PC-9 (cell line): Measurements from ENCODE around the gene FKBP1B.

Source experiments
- EZH2 ChIP-seq: fragments of 200-600 bp; sonication (generic); IDR thresholded peaks from 2 replicates; pipeline ENCODE4 v1.8.0; 2017; ENCODE audit warnings: antibody characterized with exemption, low read depth
- TF ChIP-seq, protein P1 (sequence below): fragments of 200-600 bp; sonication (generic); conservative IDR thresholded peaks from 2 replicates; pipeline ENCODE4 v1.6.1; 2017; ENCODE audit warnings: mixed run types, antibody characterized with exemption, mild to moderate bottlenecking, moderate library complexity

GRCh38 chr2:24049485-24050021, at the start of gene FKBP1B:
- TF ChIP-seq, protein P1, sequence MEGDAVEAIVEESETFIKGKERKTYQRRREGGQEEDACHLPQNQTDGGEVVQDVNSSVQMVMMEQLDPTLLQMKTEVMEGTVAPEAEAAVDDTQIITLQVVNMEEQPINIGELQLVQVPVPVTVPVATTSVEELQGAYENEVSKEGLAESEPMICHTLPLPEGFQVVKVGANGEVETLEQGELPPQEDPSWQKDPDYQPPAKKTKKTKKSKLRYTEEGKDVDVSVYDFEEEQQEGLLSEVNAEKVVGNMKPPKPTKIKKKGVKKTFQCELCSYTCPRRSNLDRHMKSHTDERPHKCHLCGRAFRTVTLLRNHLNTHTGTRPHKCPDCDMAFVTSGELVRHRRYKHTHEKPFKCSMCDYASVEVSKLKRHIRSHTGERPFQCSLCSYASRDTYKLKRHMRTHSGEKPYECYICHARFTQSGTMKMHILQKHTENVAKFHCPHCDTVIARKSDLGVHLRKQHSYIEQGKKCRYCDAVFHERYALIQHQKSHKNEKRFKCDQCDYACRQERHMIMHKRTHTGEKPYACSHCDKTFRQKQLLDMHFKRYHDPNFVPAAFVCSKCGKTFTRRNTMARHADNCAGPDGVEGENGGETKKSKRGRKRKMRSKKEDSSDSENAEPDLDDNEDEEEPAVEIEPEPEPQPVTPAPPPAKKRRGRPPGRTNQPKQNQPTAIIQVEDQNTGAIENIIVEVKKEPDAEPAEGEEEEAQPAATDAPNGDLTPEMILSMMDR = no peak
- no peak for TF ChIP-seq EZH2
